ENCODE data around the gene SMC4.

DNA sequence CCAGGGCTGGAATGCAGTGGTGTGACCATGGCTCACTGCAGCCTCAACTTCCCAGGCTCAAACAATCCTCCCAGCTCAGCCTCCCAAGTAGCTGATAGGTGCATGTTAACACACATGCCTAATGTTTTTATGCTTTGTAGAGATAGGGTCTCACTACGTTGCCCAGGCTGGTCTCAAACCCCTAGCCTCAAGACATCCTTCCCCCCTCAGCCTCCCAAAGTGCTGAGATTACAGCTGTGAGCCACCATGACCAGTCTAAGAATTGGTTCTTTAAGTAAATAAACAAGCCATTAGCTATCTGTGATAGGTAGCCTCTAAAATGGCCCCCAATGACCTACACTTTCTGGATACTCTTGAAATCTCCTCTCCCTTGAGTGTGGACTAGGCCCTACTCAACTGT lies 46.4 kb downstream of the SMC4 start:
- TF ChIP-seq EP300 (IDR thresholded peaks at IDR 0.05; ENCODE audit: borderline replicate concordance in 1 of 2, control insufficient read depth in 1 of 2, low read depth in 2 of 2, low read length in 2 of 2) (no peak), CTCF (IDR thresholded peaks at IDR 0.05 in 2 of 3, conservative IDR thresholded peaks at IDR 0.05 in 1 of 3; ENCODE audit: control insufficient read depth in 2 of 3, extremely low read depth in 1 of 3, insufficient read depth in 1 of 3, low read depth in 3 of 3, low read length in 3 of 3) (no peak), ZSCAN29 (IDR thresholded peaks at IDR 0.05) (no peak), EZH2 (IDR thresholded peaks at IDR 0.05; ENCODE audit: borderline replicate concordance, control insufficient read depth, low read depth, low read length) (no peak), ZNF274 (IDR thresholded peaks at IDR 0.05; ENCODE audit: insufficient read depth, insufficient read length) (no peak)
- TF ChIP-seq, protein P1, sequence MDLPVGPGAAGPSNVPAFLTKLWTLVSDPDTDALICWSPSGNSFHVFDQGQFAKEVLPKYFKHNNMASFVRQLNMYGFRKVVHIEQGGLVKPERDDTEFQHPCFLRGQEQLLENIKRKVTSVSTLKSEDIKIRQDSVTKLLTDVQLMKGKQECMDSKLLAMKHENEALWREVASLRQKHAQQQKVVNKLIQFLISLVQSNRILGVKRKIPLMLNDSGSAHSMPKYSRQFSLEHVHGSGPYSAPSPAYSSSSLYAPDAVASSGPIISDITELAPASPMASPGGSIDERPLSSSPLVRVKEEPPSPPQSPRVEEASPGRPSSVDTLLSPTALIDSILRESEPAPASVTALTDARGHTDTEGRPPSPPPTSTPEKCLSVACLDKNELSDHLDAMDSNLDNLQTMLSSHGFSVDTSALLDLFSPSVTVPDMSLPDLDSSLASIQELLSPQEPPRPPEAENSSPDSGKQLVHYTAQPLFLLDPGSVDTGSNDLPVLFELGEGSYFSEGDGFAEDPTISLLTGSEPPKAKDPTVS (IDR thresholded peaks at IDR 0.05; ENCODE audit: low read depth, low read length): no peak
- TF ChIP-seq, protein P2, sequence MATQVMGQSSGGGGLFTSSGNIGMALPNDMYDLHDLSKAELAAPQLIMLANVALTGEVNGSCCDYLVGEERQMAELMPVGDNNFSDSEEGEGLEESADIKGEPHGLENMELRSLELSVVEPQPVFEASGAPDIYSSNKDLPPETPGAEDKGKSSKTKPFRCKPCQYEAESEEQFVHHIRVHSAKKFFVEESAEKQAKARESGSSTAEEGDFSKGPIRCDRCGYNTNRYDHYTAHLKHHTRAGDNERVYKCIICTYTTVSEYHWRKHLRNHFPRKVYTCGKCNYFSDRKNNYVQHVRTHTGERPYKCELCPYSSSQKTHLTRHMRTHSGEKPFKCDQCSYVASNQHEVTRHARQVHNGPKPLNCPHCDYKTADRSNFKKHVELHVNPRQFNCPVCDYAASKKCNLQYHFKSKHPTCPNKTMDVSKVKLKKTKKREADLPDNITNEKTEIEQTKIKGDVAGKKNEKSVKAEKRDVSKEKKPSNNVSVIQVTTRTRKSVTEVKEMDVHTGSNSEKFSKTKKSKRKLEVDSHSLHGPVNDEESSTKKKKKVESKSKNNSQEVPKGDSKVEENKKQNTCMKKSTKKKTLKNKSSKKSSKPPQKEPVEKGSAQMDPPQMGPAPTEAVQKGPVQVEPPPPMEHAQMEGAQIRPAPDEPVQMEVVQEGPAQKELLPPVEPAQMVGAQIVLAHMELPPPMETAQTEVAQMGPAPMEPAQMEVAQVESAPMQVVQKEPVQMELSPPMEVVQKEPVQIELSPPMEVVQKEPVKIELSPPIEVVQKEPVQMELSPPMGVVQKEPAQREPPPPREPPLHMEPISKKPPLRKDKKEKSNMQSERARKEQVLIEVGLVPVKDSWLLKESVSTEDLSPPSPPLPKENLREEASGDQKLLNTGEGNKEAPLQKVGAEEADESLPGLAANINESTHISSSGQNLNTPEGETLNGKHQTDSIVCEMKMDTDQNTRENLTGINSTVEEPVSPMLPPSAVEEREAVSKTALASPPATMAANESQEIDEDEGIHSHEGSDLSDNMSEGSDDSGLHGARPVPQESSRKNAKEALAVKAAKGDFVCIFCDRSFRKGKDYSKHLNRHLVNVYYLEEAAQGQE (IDR thresholded peaks at IDR 0.05; ENCODE audit: low read depth, low read length): no peak
- TF ChIP-seq, protein P3, sequence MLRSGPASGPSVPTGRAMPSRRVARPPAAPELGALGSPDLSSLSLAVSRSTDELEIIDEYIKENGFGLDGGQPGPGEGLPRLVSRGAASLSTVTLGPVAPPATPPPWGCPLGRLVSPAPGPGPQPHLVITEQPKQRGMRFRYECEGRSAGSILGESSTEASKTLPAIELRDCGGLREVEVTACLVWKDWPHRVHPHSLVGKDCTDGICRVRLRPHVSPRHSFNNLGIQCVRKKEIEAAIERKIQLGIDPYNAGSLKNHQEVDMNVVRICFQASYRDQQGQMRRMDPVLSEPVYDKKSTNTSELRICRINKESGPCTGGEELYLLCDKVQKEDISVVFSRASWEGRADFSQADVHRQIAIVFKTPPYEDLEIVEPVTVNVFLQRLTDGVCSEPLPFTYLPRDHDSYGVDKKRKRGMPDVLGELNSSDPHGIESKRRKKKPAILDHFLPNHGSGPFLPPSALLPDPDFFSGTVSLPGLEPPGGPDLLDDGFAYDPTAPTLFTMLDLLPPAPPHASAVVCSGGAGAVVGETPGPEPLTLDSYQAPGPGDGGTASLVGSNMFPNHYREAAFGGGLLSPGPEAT (IDR thresholded peaks at IDR 0.05; ENCODE audit: low read depth): no peak

Measured in GM12878 (cell line).